ENCODE measurements around the gene SCARB1.

Gene SCARB1

GRCh38 chr12:124817076-124818000 is 46.3 kb downstream of the SCARB1 start:
- Histone ChIP-seq H3K36me3 (no peaks in the 10 kb centered on the region), H3K9me3 (no peaks in the 10 kb centered on the region)
- TF ChIP-seq, protein P1, sequence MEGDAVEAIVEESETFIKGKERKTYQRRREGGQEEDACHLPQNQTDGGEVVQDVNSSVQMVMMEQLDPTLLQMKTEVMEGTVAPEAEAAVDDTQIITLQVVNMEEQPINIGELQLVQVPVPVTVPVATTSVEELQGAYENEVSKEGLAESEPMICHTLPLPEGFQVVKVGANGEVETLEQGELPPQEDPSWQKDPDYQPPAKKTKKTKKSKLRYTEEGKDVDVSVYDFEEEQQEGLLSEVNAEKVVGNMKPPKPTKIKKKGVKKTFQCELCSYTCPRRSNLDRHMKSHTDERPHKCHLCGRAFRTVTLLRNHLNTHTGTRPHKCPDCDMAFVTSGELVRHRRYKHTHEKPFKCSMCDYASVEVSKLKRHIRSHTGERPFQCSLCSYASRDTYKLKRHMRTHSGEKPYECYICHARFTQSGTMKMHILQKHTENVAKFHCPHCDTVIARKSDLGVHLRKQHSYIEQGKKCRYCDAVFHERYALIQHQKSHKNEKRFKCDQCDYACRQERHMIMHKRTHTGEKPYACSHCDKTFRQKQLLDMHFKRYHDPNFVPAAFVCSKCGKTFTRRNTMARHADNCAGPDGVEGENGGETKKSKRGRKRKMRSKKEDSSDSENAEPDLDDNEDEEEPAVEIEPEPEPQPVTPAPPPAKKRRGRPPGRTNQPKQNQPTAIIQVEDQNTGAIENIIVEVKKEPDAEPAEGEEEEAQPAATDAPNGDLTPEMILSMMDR (IDR thresholded peaks at IDR 0.05): no peak

GRCh38 chr12:124816295-124816854 is 47.3 kb downstream of the SCARB1 start:
- TF ChIP-seq, protein P1 (IDR thresholded peaks at IDR 0.05): no peak
- no peaks in the 10 kb centered on the region for H3K27me3 ChIP-seq
- H3K4me3 ChIP-seq (ENCODE audit: low read depth in 1 of 2, low read length in 1 of 2): no peak overlapping the region
- H3K4me1 ChIP-seq (ENCODE audit: control insufficient read depth in 1 of 2, insufficient read depth in 1 of 2, low read depth in 1 of 2, low read length in 1 of 2): peaks cover 9 to 20% of the 10 kb centered on the region in 2 experiments
- no peak overlapping the region for H3K27ac ChIP-seq
- H3K36me3 ChIP-seq: no peaks in the 10 kb centered on the region
- no peaks in the 10 kb centered on the region for H3K9me3 ChIP-seq

More at GRCh38 chr12:124817076-124818000, 46.3 kb downstream of the SCARB1 start:
- no peak overlapping the region for H3K4me3 ChIP-seq (ENCODE audit: low read depth in 1 of 2, low read length in 1 of 2)
- H3K4me1 ChIP-seq (ENCODE audit: control insufficient read depth in 1 of 2, insufficient read depth in 1 of 2, low read depth in 1 of 2, low read length in 1 of 2): peaks cover 9 to 20% of the 10 kb centered on the region in 2 experiments
- no peak overlapping the region for H3K27ac ChIP-seq
- no peaks in the 10 kb centered on the region for H3K27me3 ChIP-seq

GRCh38 chr12:124814741-124815613 is 48.7 kb downstream of the SCARB1 start:
- no peaks in the 10 kb centered on the region for H3K36me3 ChIP-seq
- H3K27ac ChIP-seq: peak overlapping the region; percentile 45
- H3K27me3 ChIP-seq: no peaks in the 10 kb centered on the region
- H3K4me3 ChIP-seq (ENCODE audit: low read depth in 1 of 2, low read length in 1 of 2): peak overlapping the region in 1 of 2 experiments; percentile 34
- peaks cover 9 to 20% of the 10 kb centered on the region in 2 experiments for H3K4me1 ChIP-seq (ENCODE audit: control insufficient read depth in 1 of 2, insufficient read depth in 1 of 2, low read depth in 1 of 2, low read length in 1 of 2)
- no peaks in the 10 kb centered on the region for H3K9me3 ChIP-seq
- TF ChIP-seq, protein P1 (IDR thresholded peaks at IDR 0.05): no peak

GRCh38 chr12:124813782-124814181 is 49.9 kb downstream of the SCARB1 start:
- no peaks in the 10 kb centered on the region for H3K9me3 ChIP-seq
- no peaks in the 10 kb centered on the region for H3K36me3 ChIP-seq
- H3K27me3 ChIP-seq: no peaks in the 10 kb centered on the region
- H3K4me3 ChIP-seq (ENCODE audit: low read depth in 1 of 2, low read length in 1 of 2): no peak overlapping the region
- no peak overlapping the region for H3K27ac ChIP-seq
- H3K4me1 ChIP-seq (ENCODE audit: control insufficient read depth in 1 of 2, insufficient read depth in 1 of 2, low read depth in 1 of 2, low read length in 1 of 2): peaks cover 9 to 20% of the 10 kb centered on the region in 2 experiments
- TF ChIP-seq, protein P1 (IDR thresholded peaks at IDR 0.05): no peak

DNA sequence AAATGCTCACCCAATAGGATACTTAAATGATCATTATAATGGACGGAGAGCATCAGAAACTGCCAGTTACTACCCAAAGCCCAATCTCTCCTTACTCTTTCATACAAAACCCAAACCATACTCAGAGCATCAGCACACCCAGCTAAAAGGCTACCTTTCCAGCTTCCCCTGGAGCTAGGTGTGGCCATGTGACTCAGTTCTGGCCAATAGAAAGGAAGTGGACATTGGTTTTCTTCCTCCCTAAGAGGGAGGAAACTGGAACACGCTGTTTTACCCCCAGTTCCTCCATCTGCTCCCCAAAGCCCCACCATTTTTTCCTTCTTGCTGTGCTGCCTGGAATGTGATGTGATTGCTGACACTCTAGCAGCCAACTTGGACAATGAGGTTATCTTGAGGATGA is 50.7 kb downstream of the SCARB1 start:
- H3K27ac ChIP-seq: no peak overlapping the region

More for the DNA sequence above, 50.7 kb downstream of the SCARB1 start:
- TF ChIP-seq, protein P1 (IDR thresholded peaks at IDR 0.05): no peak
- Histone ChIP-seq H3K4me1 (ENCODE audit: control insufficient read depth in 1 of 2, insufficient read depth in 1 of 2, low read depth in 1 of 2, low read length in 1 of 2) (peaks cover 9 to 20% of the 10 kb centered on the region in 2 experiments), H3K27me3 (no peaks in the 10 kb centered on the region), H3K36me3 (no peaks in the 10 kb centered on the region), H3K9me3 (no peaks in the 10 kb centered on the region), H3K4me3 (ENCODE audit: low read depth in 1 of 2, low read length in 1 of 2) (no peak overlapping the region)
